A549 (cell line): ENCODE results near the gene SPECC1. TPM values are rescaled to one million over a fixed set of nuclear protein-coding genes. Genes with fewer than 3 reads are reported as not detected.

Experiments used
- ATAC-seq, 2 experiments: fragments of 200-7000 bp in 1 of 2; fragments of >200 bp in 1 of 2; cut with Nextera tagmentation in 1 of 2; cut with Tn5 transposase in 1 of 2; 3 replicates each; pipeline versions ENCODE4 v1.8.0 to v1.9.1; 2018 to 2020; ENCODE audit warnings: mild to moderate bottlenecking in 1 of 2, moderate library complexity in 1 of 2
- CTCF ChIA-PET: fragments of 300-600 bp; sonication (Branson Sonifier 250); formaldehyde crosslinking; extraction: SDS; loops from one replicate; lab custom pipeline; 2021; ENCODE audit warnings: antibody characterized with exemption, inconsistent platforms; lab: Yijun Ruan, JAX
- POLR2A ChIA-PET: fragments of 350-600 bp; formaldehyde crosslinking; extraction: SDS; loops from one replicate; lab custom pipeline; 2021; ENCODE audit warnings: antibody characterized with exemption, inconsistent platforms; lab: Yijun Ruan, JAX
- DNase-seq, 2 experiments: peaks; one replicate each; pipeline versions ENCODE4 v3.0.0 to v3.0.0-alpha.2; 2011 to 2016; ENCODE audit warnings: low read depth in 1 of 2, low spot score in 1 of 2
- FAIRE-seq: peaks from 2 replicates; lab custom pipeline; 2011; peaks lifted over from hg19 to GRCh38; lab: Jason Lieb, UNC
- H3K27ac ChIP-seq, 2 experiments: fragments of >200 bp; sonication (Bioruptor Twin); formaldehyde crosslinking; 3 replicates each; pipeline ENCODE4 v1.5.1; 2016 to 2017
- H3K4me1 ChIP-seq: fragments of >200 bp; sonication (Bioruptor Twin); formaldehyde crosslinking; 3 replicates; pipeline ENCODE4 v1.6.1; 2016
- H3K4me2 ChIP-seq: fragments of >200 bp; sonication (Bioruptor Twin); formaldehyde crosslinking; 3 replicates; pipeline ENCODE4 v1.6.1; 2016
- H3K4me3 ChIP-seq: fragments of >200 bp; sonication (Bioruptor Twin); formaldehyde crosslinking; 3 replicates; pipeline ENCODE4 v1.5.1; 2016
- H3K9me3 ChIP-seq: fragments of >200 bp; sonication (Bioruptor Twin); formaldehyde crosslinking; 3 replicates; pipeline ENCODE4 v1.6.1; 2016
- ATOH8 ChIP-seq: fragments of 250-450 bp; sonication (Bioruptor Pico); IDR thresholded peaks from 2 replicates; pipeline ENCODE4 v1.5.0; 2020; ENCODE audit warnings: low read depth, mild to moderate bottlenecking, moderate library complexity
- BCL3 ChIP-seq: fragments of >200 bp; sonication (Bioruptor Twin); formaldehyde crosslinking; IDR thresholded peaks from 3 replicates; pipeline ENCODE4 v1.6.1; 2016
- BHLHE40 ChIP-seq: IDR thresholded peaks from 2 replicates; pipeline ENCODE4 v1.6.1; 2012; ENCODE audit warnings: low read depth, low read length, inconsistent platforms
- CBX2 ChIP-seq: fragments of 200-600 bp; sonication (generic); IDR thresholded peaks from 2 replicates; pipeline ENCODE4 v1.6.1; 2016; ENCODE audit warnings: low read depth, mild to moderate bottlenecking, borderline replicate concordance
- CHD2 ChIP-seq: fragments of 150-350 bp; IDR thresholded peaks from 2 replicates; pipeline ENCODE4 v1.6.1; 2014; ENCODE audit warnings: low read length; ENCODE audit not compliant: partially characterized antibody
- CHD4 ChIP-seq: fragments of 200-600 bp; sonication (generic); IDR thresholded peaks from 2 replicates; pipeline ENCODE4 v1.6.1; 2016; ENCODE audit warnings: antibody characterized with exemption, mild to moderate bottlenecking, borderline replicate concordance
- CTCF ChIP-seq: fragments of >200 bp; sonication (Bioruptor Twin); formaldehyde crosslinking; IDR thresholded peaks from 3 replicates; pipeline ENCODE4 v1.5.1; 2016
- ELK1 ChIP-seq: fragments of 150-350 bp; IDR thresholded peaks from 2 replicates; pipeline ENCODE4 v1.6.1; 2014; ENCODE audit warnings: low read depth, mild to moderate bottlenecking, low read length
- FOSL2 ChIP-seq, 2 experiments: fragments of 450-650 bp in 1 of 2; fragments of >200 bp in 1 of 2; sonication (Bioruptor Twin) in 1 of 2; formaldehyde crosslinking; IDR thresholded peaks; 2 replicates each; pipeline versions ENCODE4 v1.5.0 to v1.6.1; 2016 to 2020; ENCODE audit warnings: mild to moderate bottlenecking in 1 of 2, moderate library complexity in 1 of 2
- FOXS1 ChIP-seq: fragments of 250-450 bp; sonication (Bioruptor Pico); IDR thresholded peaks from 2 replicates; pipeline ENCODE4 v1.5.0; 2020; ENCODE audit warnings: mild to moderate bottlenecking, moderate library complexity
- KDM1A ChIP-seq: fragments of 200-600 bp; sonication (generic); IDR thresholded peaks from 2 replicates; pipeline ENCODE4 v1.6.1; 2016; ENCODE audit warnings: low read depth, mild to moderate bottlenecking
- MAFK ChIP-seq: fragments of 450-650 bp; IDR thresholded peaks from 2 replicates; pipeline ENCODE4 v1.6.1; 2014; ENCODE audit not compliant: partially characterized antibody
- NPAS2 ChIP-seq: fragments of 250-450 bp; sonication (Bioruptor Pico); IDR thresholded peaks from 2 replicates; pipeline ENCODE4 v1.8.0; 2022; ENCODE audit warnings: mild to moderate bottlenecking, moderate library complexity, borderline replicate concordance
- TFCP2L1 ChIP-seq: fragments of 250-450 bp; sonication (Bioruptor Pico); IDR thresholded peaks from 2 replicates; pipeline ENCODE4 v1.5.0; 2021; ENCODE audit warnings: mild to moderate bottlenecking
- TP53 ChIP-seq: fragments of 250-450 bp; sonication (Bioruptor Pico); IDR thresholded peaks from 2 replicates; pipeline ENCODE4 v1.5.0; 2021; ENCODE audit warnings: mild to moderate bottlenecking, moderate library complexity
- ZFP36 ChIP-seq: fragments of 450-650 bp; IDR thresholded peaks from 2 replicates; pipeline ENCODE4 v1.6.1; 2014; ENCODE audit warnings: borderline replicate concordance; ENCODE audit not compliant: partially characterized antibody
- ZSCAN20 ChIP-seq: fragments of 250-450 bp; sonication (Bioruptor Pico); IDR thresholded peaks from 2 replicates; pipeline ENCODE4 v1.8.0; 2022; ENCODE audit warnings: mild to moderate bottlenecking, moderate library complexity
- WGBS: methylation state at CpG from one replicate; pipeline ENCODE4 v1.1.6; 2017; ENCODE audit errors: missing lambda C conversion rate; 5-methylcytosine and 5-hydroxymethylcytosine counted together
- polyA plus RNA-seq, 4 experiments: library from polyadenylated mRNA; depleted of rRNA in 3 of 4; stranded (reverse); fragments of >200 nt; fragmentation: RNase III in 1 of 4; extraction: RNeasy Plus Mini Kit Qiagen cat#74134 plus additional on column Dnase treatment in 1 of 4; gene quantifications; 2 replicates in 3 of 4; 3 replicates in 1 of 4; pipeline ENCODE4 v1.2.3, GENCODE V29; 2011 to 2017

SPECC1 gene
- polyA plus RNA-seq, 2 of the 4 experiments (the other 2 are of a cell fraction), result 45.1 to 66.2 TPM

GRCh38 chr17:20083156-20083859 is 74.1 kb downstream of the SPECC1 start:
- ChIA-PET CTCF (no interaction called here), POLR2A (no interaction called here)
- H3K4me3 ChIP-seq, result no peak overlapping the region
- DNase-seq (no peak), FAIRE-seq (peak; percentile 97), ATAC-seq (no peak)
- H3K4me1 ChIP-seq, result peaks cover 14% of the 10 kb centered on the region; the same call in 1 of the 3 replicates
- TF ChIP-seq KDM1A (no peak), CTCF (no peak), CBX2 (no peak), ZSCAN20 (CRISPR knock-in tag) (no peak), ATOH8 (CRISPR knock-in tag) (no peak), TFCP2L1 (CRISPR knock-in tag) (no peak), FOSL2 (IDR thresholded peaks at IDR 0.05) (no peak), FOSL2 (CRISPR knock-in tag; IDR thresholded peaks at IDR 0.05) (no peak), CHD4 (no peak), TP53 (no peak), BHLHE40 (no peak), ZFP36 (no peak), ELK1 (no peak), MAFK (no peak), NPAS2 (CRISPR knock-in tag) (no peak)
- no peak overlapping the region for H3K27ac ChIP-seq
- no peak overlapping the region for H3K4me2 ChIP-seq
- 94% methylated on average over 3 of the region's 3 CpGs for WGBS
- no peaks in the 10 kb centered on the region for H3K9me3 ChIP-seq

GRCh38 chr17:20084621-20085282 is 75.6 kb downstream of the SPECC1 start:
- WGBS, result 65% methylated on average over 1 of the region's 1 CpG
- H3K4me1 ChIP-seq, result peaks cover 14% of the 10 kb centered on the region; the same call in 1 of the 3 replicates
- H3K27ac ChIP-seq, result peak overlapping the region in 1 of 2 experiments; percentile 17; a peak in 1 of 6 replicates
- no peak for ATAC-seq
- CTCF ChIA-PET, result no interaction called here
- no peak overlapping the region for H3K4me2 ChIP-seq
- no peaks in the 10 kb centered on the region for H3K9me3 ChIP-seq
- H3K4me3 ChIP-seq, result no peak overlapping the region
- DNase-seq, result no peak
- POLR2A ChIA-PET, result no interaction called here
- no peak for FAIRE-seq
- no peak for TF ChIP-seq BCL3
- TF ChIP-seq CHD2, result no peak
- no peak for TF ChIP-seq FOXS1 (CRISPR knock-in tag)
